SK-N-SH (cell line): Measurements from ENCODE around the gene USP15. TPM values are rescaled to one million over a fixed set of nuclear protein-coding genes. Genes with fewer than 3 reads are reported as not detected.

Experiments
- CTCF ChIA-PET: fragments of 300-600, 350-600 bp; formaldehyde crosslinking; extraction: SDS; loops from one replicate; lab custom pipeline; 2021; lab: Yijun Ruan, JAX
- POLR2A ChIA-PET: fragments of 350-600 bp; sonication (Branson Sonifier 250); formaldehyde crosslinking; extraction: SDS; loops from one replicate; lab custom pipeline; 2020; ENCODE audit warnings: antibody characterized with exemption, inconsistent platforms; lab: Yijun Ruan, JAX
- DNase-seq: peaks from one replicate; pipeline ENCODE4 v3.0.0; 2012
- H2AFZ ChIP-seq: fragments of 200-600 bp; sonication (generic); 2 replicates; pipeline ENCODE4 v1.8.1; 2016; ENCODE audit warnings: antibody characterized with exemption, mild to moderate bottlenecking, low read depth
- H3F3A ChIP-seq: fragments of 200-600 bp; sonication (generic); replicated peaks from 2 replicates; pipeline ENCODE3; 2016; ENCODE audit warnings: antibody characterized with exemption, mild to moderate bottlenecking; ENCODE audit not compliant: insufficient read depth
- H3K27ac ChIP-seq, 2 experiments: fragments of 200-500 bp in 1 of 2; fragments of 200-600 bp in 1 of 2; sonication (Bioruptor generic) in 1 of 2; sonication (generic), shearing (Covaris generic) in 1 of 2; 2 replicates each; pipeline versions ENCODE4 v1.5.1 to v1.6.1; 2014 to 2016; ENCODE audit warnings: low read depth in 2 of 2, inconsistent platforms in 1 of 2, low read length in 1 of 2, mild to moderate bottlenecking in 1 of 2, mixed read lengths in 1 of 2
- H3K27me3 ChIP-seq: fragments of 200-600 bp; sonication (generic), shearing (Covaris generic); 2 replicates; pipeline ENCODE4 v1.6.1; 2016; ENCODE audit warnings: mixed run types; ENCODE audit not compliant: insufficient read depth
- H3K36me3 ChIP-seq, 2 experiments: fragments of 200-500 bp in 1 of 2; fragments of 200-600 bp in 1 of 2; sonication (Bioruptor generic) in 1 of 2; sonication (generic) in 1 of 2; replicated peaks in 1 of 2; 2 replicates each; pipeline versions ENCODE3 to v1.5.1; 2014 to 2016; ENCODE audit warnings: low read length in 1 of 2, mild to moderate bottlenecking in 1 of 2; ENCODE audit not compliant: insufficient read depth in 2 of 2, control insufficient read depth in 1 of 2
- H3K4me1 ChIP-seq, 2 experiments: fragments of 200-500 bp in 1 of 2; fragments of 200-600 bp in 1 of 2; sonication (Bioruptor generic) in 1 of 2; sonication (generic), shearing (Covaris generic) in 1 of 2; 2 replicates each; pipeline versions ENCODE4 v1.5.1 to v1.6.1; 2014 to 2016; ENCODE audit warnings: low read depth in 1 of 2, low read length in 1 of 2, mixed run types in 1 of 2; ENCODE audit not compliant: insufficient read depth in 2 of 2, control insufficient read depth in 1 of 2
- H3K4me2 ChIP-seq: fragments of 200-600 bp; sonication (generic), shearing (Covaris generic); 2 replicates; pipeline ENCODE4 v1.6.1; 2017; ENCODE audit warnings: mixed run types
- H3K4me3 ChIP-seq, 2 experiments: fragments of 200-500 bp in 1 of 2; fragments of 200-600 bp in 1 of 2; sonication (Bioruptor generic) in 1 of 2; sonication (generic), shearing (Covaris generic) in 1 of 2; 2 replicates each; pipeline versions ENCODE4 v1.5.1 to v1.8.1; 2014 to 2016; ENCODE audit warnings: low read depth in 2 of 2, inconsistent platforms in 1 of 2, low read length in 1 of 2, mild to moderate bottlenecking in 1 of 2, mixed read lengths in 1 of 2, moderate library complexity in 1 of 2
- H3K79me2 ChIP-seq: fragments of 200-600 bp; sonication (generic); 2 replicates; pipeline ENCODE4 v1.8.1; 2017; ENCODE audit warnings: mild to moderate bottlenecking; ENCODE audit not compliant: insufficient read depth
- H3K9ac ChIP-seq: fragments of 200-600 bp; sonication (generic); 2 replicates; pipeline ENCODE4 v1.6.1; 2017; ENCODE audit warnings: mixed run types
- H3K9me2 ChIP-seq: fragments of 200-600 bp; sonication (generic); 2 replicates; pipeline ENCODE4 v1.6.1; 2017; ENCODE audit warnings: mixed run types
- H3K9me3 ChIP-seq: fragments of 200-600 bp; sonication (generic); 2 replicates; pipeline ENCODE4 v1.6.1; 2017; ENCODE audit warnings: mixed run types, mild to moderate bottlenecking, moderate library complexity
- H4K20me1 ChIP-seq: fragments of 200-600 bp; sonication (generic); 2 replicates; pipeline ENCODE4 v1.6.1; 2017; ENCODE audit warnings: mild to moderate bottlenecking, mixed run types; ENCODE audit not compliant: insufficient read depth
- ELF1 ChIP-seq: IDR thresholded peaks from 2 replicates; pipeline ENCODE4 v1.4.0; 2012
- EP300 ChIP-seq, 2 experiments: IDR thresholded peaks; 2 replicates each; pipeline versions ENCODE4 v1.4.0 to v1.6.1; 2012; ENCODE audit warnings: borderline replicate concordance in 1 of 2, low read depth in 1 of 2, low read length in 1 of 2
- EZH2phosphoT487 ChIP-seq: fragments of 200-600 bp; sonication (generic); IDR thresholded peaks from 2 replicates; pipeline ENCODE4 v1.6.1; 2017; ENCODE audit warnings: low read depth, mixed run types, mild to moderate bottlenecking, antibody characterized with exemption, moderate library complexity, borderline replicate concordance
- FOXJ3 ChIP-seq: sonication (generic); formaldehyde crosslinking; IDR thresholded peaks from 2 replicates; pipeline ENCODE4 v1.5.1; 2020; ENCODE audit warnings: mild to moderate bottlenecking, missing genetic modification reagents
- GABPA ChIP-seq: IDR thresholded peaks from 2 replicates; pipeline ENCODE4 v1.4.0; 2012; ENCODE audit warnings: low read depth, mild to moderate bottlenecking
- GATA2 ChIP-seq: sonication (generic); formaldehyde crosslinking; IDR thresholded peaks from 2 replicates; pipeline ENCODE4 v1.5.0; 2020; ENCODE audit warnings: mild to moderate bottlenecking, missing genetic modification reagents
- MAX ChIP-seq: IDR thresholded peaks from 2 replicates; pipeline ENCODE4 v1.4.0; 2012; ENCODE audit warnings: low read depth
- REST ChIP-seq: IDR thresholded peaks from 2 replicates; pipeline ENCODE4 v1.6.1; 2012; ENCODE audit warnings: mild to moderate bottlenecking, low read depth, low read length, moderate library complexity
- RFX5 ChIP-seq: IDR thresholded peaks from 2 replicates; pipeline ENCODE4 v1.6.1; 2012; ENCODE audit warnings: mild to moderate bottlenecking, improper control_type of control experiment, low read length
- RXRA ChIP-seq: IDR thresholded peaks from 2 replicates; pipeline ENCODE4 v1.4.0; 2012; ENCODE audit warnings: low read depth, mild to moderate bottlenecking, borderline replicate concordance
- SIN3A ChIP-seq: IDR thresholded peaks from 2 replicates; pipeline ENCODE4 v1.6.1; 2012; ENCODE audit warnings: low read depth, mild to moderate bottlenecking, low read length, moderate library complexity, borderline replicate concordance
- SMC3 ChIP-seq: IDR thresholded peaks from 2 replicates; pipeline ENCODE4 v1.6.1; 2012; ENCODE audit warnings: low read depth, low read length, improper control_type of control experiment
- TCF12 ChIP-seq: IDR thresholded peaks from 2 replicates; pipeline ENCODE4 v1.4.0; 2012
- ZBTB33 ChIP-seq: IDR thresholded peaks from 2 replicates; pipeline ENCODE4 v1.4.0; 2012; ENCODE audit warnings: low read depth, borderline replicate concordance
- WGBS: methylation state at CpG from one replicate; pipeline ENCODE4 v1.1.6; 2017; ENCODE audit warnings: low lambda C conversion rate; 5-methylcytosine and 5-hydroxymethylcytosine counted together
- polyA plus RNA-seq, 3 experiments: library from polyadenylated mRNA; depleted of rRNA; stranded (reverse); fragments of >200 nt; gene quantifications; 2 replicates each; pipeline ENCODE4 v1.2.3, GENCODE V29; 2012
- TF ChIP-seq, protein P1 (sequence below): fragments of 150-350 bp; IDR thresholded peaks from 2 replicates; pipeline ENCODE4 v1.6.1; 2017; ENCODE audit warnings: antibody characterized with exemption, low read length, low read depth, borderline replicate concordance

The USP15 gene
- polyA plus RNA-seq, 1 of the 3 experiments (the other 2 are of a cell fraction): 13.2 TPM

DNA sequence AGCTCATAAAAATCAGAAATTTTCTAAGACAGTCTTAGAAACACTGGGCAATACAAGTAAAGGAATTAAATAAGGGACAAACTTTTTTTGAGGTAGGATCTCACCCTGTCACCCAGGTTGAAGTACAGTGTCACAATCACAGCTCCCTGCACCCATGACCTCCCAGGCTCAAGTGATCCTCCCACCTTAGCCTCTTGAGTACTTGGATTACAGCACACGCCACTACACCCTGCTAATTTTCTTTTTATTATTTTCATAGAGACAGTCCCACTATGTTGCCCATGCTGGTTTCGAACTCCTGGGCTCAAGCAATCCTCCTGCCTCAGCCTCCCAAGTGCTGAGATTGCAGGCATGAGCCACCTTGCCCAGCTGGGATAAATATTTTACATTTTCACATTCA lies 90.3 kb downstream of the USP15 start:
- no peaks in the 10 kb centered on the region; a peak in 3 of 4 replicates for H3K4me1 ChIP-seq
- H3K9ac ChIP-seq: no peak overlapping the region
- ChIA-PET POLR2A (no interaction called here), CTCF (no interaction called here)
- H3K4me2 ChIP-seq: no peak overlapping the region
- no peaks in the 10 kb centered on the region for H3K9me2 ChIP-seq
- DNase-seq: no peak
- H3K27me3 ChIP-seq: no peaks in the 10 kb centered on the region
- no peaks in the 10 kb centered on the region for H3K9me3 ChIP-seq
- H3K27ac ChIP-seq: no peak overlapping the region
- TF ChIP-seq REST (no peak), ELF1 (no peak), TCF12 (no peak), SMC3 (no peak), ZBTB33 (no peak), EZH2phosphoT487 (no peak), RXRA (no peak), EP300 (IDR thresholded peaks at IDR 0.05; ENCODE audit: borderline replicate concordance in 1 of 2, low read depth in 1 of 2, low read length in 1 of 2) (no peak), MAX (no peak)
- TF ChIP-seq, protein P1, sequence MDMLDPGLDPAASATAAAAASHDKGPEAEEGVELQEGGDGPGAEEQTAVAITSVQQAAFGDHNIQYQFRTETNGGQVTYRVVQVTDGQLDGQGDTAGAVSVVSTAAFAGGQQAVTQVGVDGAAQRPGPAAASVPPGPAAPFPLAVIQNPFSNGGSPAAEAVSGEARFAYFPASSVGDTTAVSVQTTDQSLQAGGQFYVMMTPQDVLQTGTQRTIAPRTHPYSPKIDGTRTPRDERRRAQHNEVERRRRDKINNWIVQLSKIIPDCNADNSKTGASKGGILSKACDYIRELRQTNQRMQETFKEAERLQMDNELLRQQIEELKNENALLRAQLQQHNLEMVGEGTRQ: no peak
- H3K79me2 ChIP-seq: no peaks in the 10 kb centered on the region
- H4K20me1 ChIP-seq: no peaks in the 10 kb centered on the region
- peaks cover 8 to 17% of the 10 kb centered on the region in 2 experiments for H3K36me3 ChIP-seq
- no peak overlapping the region for H3K4me3 ChIP-seq
- 92% methylated on average over 2 of the region's 2 CpGs for WGBS
- no peak overlapping the region for H2AFZ ChIP-seq
- H3F3A ChIP-seq: peaks cover 3% of the 10 kb centered on the region

- peaks cover 9 to 25% of the 10 kb centered on the region in 2 experiments for H3K36me3 ChIP-seq
- no peaks in the 10 kb centered on the region for H3K9me2 ChIP-seq
- H3K4me1 ChIP-seq: no peaks in the 10 kb centered on the region; a peak in 3 of 4 replicates
- no peak overlapping the region for H3K9ac ChIP-seq
- no peak overlapping the region for H3K4me3 ChIP-seq
- DNase-seq: no peak
- H3K27me3 ChIP-seq: no peaks in the 10 kb centered on the region
- POLR2A ChIA-PET: no interaction called here
- no peak overlapping the region for H3K4me2 ChIP-seq
- H4K20me1 ChIP-seq: no peaks in the 10 kb centered on the region
- 100% methylated on average over 1 of the region's 1 CpG for WGBS
- TF ChIP-seq GABPA: no peak
- TF ChIP-seq SIN3A: no peak
- TF ChIP-seq RFX5: no peak
- TF ChIP-seq FOXJ3 (CRISPR knock-in tag): no peak
- TF ChIP-seq GATA2: no peak
- no peak for TF ChIP-seq REST
- no peak for TF ChIP-seq SMC3
- H3F3A ChIP-seq: peaks cover 3% of the 10 kb centered on the region
- H3K79me2 ChIP-seq: no peaks in the 10 kb centered on the region
- CTCF ChIA-PET: no interaction called here
- no peak overlapping the region for H3K27ac ChIP-seq
- H3K9me3 ChIP-seq: no peaks in the 10 kb centered on the region
- H2AFZ ChIP-seq: no peak overlapping the region
Observed at GRCh38 chr12:62351326-62351725, 91.1 kb downstream of the USP15 start.
